Measurements from ENCODE around the gene ADAP1.

GRCh38 chr7:940599-941408 is 13.7 kb downstream of the ADAP1 start:
- TF ChIP-seq, protein P1, sequence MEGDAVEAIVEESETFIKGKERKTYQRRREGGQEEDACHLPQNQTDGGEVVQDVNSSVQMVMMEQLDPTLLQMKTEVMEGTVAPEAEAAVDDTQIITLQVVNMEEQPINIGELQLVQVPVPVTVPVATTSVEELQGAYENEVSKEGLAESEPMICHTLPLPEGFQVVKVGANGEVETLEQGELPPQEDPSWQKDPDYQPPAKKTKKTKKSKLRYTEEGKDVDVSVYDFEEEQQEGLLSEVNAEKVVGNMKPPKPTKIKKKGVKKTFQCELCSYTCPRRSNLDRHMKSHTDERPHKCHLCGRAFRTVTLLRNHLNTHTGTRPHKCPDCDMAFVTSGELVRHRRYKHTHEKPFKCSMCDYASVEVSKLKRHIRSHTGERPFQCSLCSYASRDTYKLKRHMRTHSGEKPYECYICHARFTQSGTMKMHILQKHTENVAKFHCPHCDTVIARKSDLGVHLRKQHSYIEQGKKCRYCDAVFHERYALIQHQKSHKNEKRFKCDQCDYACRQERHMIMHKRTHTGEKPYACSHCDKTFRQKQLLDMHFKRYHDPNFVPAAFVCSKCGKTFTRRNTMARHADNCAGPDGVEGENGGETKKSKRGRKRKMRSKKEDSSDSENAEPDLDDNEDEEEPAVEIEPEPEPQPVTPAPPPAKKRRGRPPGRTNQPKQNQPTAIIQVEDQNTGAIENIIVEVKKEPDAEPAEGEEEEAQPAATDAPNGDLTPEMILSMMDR (IDR thresholded peaks at IDR 0.05; ENCODE audit: insufficient read depth, low read length): no peak
- no peak for TF ChIP-seq POLR2AphosphoS5 (IDR thresholded peaks at IDR 0.05; ENCODE audit: low read depth)
